Activated T-helper 1 cell treated with anti-CD3 and anti-CD28 coated beads, Interleukin-2, amount 50 U/mL, for 16 hours (primary cell): Measurements from ENCODE around the gene NEAT1.
"Not testable (repeated sequence)": the region's sequence is repeated elsewhere in the genome, so short reads cannot be mapped to it uniquely, and the experiment has no call there.

Experiments used
- DNase-seq, 2 donors: peaks; one replicate each; pipeline ENCODE4 v3.0.0-alpha.2; 2020; ENCODE audit warnings: low read depth in 1 of 2, low spot score in 1 of 2

NEAT1 gene

DNA sequence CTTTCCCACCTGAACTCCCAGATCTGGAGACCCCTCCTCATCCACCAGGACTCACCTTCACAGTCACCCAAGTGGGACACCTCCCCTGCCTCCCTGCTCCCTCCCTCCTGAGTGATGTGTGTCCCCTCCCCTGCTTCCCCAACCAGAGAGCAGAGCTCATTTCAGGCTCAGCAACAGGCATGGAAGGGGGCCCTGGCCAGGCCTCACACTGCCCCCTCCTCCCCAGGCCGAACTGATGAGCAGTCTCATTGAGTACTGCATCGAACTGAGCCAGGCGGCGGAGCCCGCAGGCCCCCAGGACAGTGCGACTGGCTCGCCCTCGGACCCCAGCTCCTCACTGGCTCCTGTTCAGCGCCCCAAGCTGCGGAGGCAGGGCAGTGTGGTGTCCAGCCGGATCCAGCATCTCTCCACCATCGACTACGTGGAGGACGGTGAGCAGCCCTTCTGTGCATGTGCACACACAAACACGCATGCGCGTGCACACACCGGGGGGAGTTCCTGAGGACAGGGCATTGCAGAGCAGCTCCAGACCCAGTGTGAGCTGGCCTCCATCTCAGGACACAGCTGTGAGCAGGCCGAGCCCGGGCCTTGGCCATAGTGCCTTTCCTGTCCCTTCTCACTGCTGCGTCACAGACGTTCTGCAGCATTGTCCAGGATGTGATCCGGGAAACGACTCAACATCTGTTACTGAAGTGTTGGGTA lies 17.8 kb upstream of the NEAT1 start:
- no peak for DNase-seq

DNA sequence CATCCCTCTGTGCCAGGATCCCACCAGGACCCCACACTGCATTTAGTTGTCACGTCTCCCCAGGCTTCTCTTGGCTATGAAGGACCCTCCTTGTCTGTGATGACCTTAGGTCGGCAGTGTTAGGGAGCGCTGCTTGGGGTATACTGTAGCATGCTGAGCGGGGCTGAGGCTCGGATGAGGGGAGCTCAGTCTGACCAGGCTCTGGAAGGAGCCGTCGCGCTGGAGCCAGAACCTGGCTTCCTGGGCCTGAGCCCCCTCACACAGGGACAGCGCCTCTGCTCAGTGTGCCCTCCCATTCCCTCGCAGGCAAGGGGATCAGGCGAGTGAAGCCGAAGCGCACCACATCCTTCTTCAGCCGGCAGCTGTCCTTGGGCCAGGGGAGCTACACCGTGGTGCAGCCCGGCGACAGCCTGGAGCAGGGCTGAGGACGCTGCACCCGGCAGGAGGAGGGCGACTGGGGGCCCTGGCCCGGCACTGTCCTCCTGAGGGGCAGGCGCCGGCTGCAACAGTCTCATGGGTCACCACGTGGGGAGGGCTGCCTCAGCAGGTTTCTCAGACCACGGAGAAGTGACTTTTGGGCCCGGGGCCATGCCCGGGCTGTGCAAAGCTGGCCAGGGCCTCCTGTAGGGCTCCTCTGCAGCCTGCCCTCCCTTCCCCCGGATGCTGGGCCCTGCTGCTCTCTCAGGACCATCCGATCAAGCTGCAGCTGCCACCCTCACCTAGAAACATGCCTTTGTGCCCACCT lies 11.5 kb upstream of the NEAT1 start:
- DNase-seq, result no peak

- DNase-seq, result no peak
Observed at GRCh38 chr11:65411681-65412070, 10.9 kb upstream of the NEAT1 start.

- DNase-seq, result no peak
Observed at GRCh38 chr11:65412271-65413076, 10.1 kb upstream of the NEAT1 start.

DNA sequence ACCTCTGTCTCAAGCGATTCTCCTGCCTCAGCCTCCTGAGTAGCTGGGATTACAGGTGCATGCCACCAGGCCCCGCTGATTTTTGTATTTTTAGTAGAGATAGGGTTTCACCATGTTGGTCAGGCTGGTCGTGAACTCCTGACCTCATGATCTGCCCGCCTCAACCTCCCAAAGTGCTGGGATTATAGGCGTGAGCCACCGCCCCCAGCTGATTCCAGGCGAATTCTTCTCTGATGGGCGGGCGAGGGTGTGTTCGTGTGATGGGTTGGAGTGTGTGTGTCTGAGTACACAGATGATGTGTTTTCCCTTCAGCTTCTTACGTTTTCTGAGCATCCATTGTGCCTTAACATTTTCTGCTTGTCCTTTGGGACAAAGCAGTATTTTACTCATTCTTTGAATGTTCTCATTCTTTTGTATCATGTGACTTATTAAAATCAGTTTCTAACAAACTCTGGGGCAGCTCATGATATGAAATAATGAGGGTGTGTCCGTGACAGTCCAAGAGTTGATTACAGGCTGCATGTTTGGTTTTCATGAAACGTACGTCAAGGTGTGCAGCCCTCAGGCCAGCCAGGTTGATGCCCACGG lies 9.4 kb upstream of the NEAT1 start:
- not testable (repeated sequence) for DNase-seq

- no peak for DNase-seq
Observed at GRCh38 chr11:65414776-65415498, 7.7 kb upstream of the NEAT1 start.

GRCh38 chr11:65415499-65416340 lies 6.9 kb upstream of the NEAT1 start:
- DNase-seq, result no peak

DNA sequence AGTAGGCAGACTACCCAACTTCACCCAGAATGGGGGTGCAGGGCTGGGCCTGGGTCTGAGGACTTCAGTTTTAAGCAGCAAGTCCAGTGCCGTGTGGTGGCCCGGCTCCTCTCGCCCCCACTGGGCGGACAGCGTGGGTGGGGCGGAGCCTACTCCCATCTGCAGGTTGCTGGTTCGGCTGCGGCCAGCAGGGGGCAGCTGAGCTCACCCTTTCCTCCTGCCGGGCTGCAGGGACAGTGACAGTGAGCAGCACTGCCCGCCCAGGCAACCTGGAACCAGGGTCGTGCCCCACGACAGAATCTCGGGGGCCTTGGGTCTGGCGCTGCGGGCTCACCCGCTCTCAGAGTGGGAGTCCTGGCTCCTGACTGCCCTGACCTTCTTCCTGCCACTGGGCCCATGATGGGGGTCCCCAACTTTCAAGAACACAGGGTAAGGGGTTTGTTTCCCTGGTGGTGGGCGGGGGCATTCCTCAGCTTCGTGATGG lies 6.2 kb upstream of the NEAT1 start:
- peak; percentile 88 to 90 for DNase-seq

DNA sequence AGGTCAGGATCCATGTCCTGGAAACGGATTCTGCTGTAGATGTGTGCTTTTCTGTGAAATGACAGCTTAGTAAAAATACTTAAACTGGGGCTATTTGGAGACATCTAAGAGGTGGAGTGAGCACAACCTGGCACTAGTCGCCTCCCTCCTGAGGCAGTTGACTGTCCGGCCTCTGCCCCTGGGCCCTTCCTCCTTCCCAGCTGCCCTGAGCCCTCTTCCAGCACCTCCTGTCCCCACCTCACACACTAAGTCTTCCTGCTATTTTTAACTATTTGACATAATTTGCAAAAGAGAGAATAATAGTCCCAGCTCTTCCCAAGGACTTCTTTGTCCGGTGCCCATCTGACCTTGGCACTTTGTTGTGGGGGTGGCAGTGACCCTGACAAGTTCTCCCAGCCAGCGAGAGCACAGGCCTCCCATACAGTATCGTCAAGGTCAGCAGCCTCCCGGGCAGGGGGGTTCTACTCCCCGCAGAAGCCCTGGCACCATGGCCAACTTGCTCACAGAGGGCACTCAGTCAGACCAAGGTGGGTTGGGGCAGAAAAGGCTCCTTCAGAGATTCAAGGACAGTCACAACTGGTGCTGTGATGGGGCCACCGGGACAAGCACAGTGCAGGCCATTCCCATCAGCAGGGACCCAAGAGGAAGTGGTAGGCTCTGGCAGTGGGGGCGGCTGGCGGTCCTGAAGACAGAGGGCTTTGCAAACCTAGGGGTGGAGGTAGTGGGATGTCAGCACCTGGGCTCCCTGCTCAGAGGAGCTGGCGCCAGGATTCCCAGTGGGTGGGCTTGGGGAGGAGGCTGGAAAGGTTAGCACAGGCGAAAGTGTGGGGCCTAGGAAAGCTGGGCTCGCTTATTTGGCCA lies 5.5 kb upstream of the NEAT1 start:
- DNase-seq, result no peak

GRCh38 chr11:65417702-65418430 lies 4.7 kb upstream of the NEAT1 start:
- DNase-seq, result no peak

DNA sequence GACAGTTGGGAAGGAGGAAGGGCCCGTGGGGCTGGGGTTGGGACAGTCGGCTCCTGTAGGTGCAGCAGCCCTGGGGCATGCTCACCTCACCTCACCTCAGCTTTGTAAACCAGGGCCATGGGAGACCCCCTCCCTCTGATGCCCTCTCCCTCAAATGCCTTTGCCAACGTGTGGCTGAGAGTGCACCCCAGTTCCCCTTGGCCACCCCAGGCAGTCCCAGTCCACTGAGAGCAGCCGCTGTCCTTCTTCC lies 4.2 kb upstream of the NEAT1 start:
- DNase-seq, result no peak

DNA sequence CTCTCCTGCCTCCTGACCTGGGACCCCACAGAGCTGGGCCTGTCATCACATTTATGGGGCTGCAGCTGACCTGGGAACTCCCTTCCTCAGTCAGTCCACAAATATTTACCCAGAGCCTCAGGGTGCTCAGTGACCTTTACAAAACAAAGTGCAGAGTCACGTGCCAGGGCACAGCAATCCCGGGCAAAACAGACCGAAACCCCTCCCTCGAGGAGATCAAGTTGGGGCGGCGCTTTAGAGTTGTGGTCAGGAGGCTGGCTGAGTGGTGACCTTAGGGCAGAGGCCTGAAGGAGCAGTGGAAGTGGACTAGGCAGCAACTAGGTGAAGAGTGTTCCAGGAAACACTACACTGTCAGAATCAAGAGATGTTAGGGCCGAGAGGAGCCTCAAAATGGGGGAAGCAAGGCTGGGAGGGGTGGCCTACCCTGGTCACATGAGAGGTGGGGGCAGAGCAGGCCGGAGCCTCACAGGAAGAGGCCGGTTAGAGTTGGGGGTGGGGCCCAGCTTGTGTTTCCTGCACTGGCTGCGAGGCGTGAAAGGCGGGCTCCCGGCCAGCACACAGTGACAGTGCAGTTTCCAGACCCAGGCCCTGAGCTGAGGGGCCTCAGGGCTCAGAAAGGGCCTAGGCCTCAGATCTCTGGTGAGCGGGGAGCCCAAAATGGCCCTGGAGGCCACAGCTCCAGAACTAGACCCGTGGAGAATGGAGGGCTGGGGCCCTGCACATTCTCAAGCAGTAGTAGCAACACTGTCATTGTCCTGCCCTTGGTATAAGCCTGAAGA lies 3.7 kb upstream of the NEAT1 start:
- DNase-seq, result peak in 1 of 2 donors; percentile 76

DNA sequence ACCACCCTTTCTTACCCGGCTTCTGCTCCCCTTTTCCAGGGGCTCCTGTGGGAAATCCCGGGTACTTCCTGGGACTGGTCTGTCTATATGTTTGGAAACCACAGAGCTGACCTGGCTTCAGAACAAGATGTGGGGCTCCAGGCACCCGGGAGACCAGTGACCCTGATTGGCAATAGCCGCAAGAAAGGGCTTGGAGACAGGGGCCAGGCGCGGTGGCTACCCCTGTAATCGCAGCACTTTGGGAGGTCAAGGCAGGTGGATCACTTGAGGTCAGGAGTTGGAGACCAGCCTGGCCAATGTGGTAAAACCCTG lies 3.2 kb upstream of the NEAT1 start:
- DNase-seq, result no peak

DNA sequence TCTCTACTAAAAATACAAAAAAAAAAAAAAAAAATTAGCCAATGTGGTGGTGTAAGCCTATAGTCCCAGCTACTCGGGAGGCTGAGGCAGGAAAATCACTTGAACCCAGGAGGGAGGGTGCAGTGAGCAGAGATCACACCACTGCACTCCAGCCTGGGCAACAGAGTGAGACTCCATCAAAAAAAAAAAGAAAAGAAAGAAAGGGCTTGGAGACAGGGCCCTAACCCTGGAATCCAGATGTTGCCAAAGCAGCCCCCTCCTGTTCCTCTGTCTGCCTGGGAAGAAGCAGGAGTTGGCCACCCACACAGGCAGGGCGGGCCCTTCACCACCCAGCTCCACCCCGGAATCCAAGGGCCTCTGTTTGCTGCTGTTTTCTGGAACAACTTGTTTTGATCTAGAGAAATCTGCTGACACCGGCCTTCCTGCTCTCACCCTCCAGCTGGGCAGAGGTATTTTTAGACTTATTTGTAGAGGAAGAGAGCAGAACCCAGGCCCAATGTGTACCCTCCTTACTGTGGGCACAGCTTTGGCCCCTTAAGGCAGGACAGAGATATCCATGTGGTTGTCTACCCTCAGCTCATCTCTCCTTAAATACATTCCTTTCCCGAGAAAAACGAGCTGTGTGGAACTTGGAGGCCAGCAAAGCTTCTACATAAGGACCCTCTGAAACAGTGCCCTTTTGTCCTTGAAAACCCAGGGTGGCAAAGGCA lies 2.7 kb upstream of the NEAT1 start:
- DNase-seq, result no peak

- no peak for DNase-seq
Observed at GRCh38 chr11:65420506-65420905, 2.1 kb upstream of the NEAT1 start.

DNA sequence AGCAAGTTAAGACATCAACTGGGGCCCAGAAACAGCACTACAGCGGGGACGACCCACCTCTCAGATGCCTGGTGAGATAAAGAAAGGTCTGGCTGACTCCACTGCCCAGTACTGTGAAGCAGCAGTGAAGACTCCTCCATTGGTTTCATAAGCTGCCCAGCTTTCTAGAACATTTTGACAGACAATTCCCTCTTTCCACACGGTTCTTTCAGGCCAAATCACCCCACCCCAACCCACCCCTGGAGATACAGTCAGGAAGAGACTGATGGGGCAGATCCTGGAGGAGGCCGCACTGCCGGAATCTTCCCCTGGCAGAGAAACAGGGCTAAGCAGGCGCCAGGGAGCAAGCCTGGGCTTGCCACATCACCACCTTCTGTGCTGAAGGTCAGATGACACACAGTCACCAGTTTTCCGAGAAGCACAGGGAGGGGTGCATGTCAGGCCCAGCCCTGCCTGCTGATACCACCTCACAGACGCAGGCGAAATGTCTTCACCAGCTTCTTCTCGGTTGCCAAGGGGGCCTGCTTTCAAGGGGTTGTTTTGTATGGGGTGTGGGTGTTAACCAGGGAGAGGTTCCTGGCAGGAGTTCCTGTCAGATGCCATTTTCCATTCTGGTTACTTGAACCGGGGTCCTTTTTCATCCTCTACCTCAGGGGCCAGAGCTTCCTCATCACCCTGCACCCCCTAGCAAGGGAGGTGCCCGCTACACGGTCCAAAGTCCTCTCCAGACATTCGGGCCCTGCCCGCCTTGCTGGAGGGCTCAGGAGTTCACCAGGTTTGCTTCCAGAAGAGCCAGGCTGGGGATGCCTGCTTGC lies 1.4 kb upstream of the NEAT1 start:
- DNase-seq, result peak; percentile 68 to 82
